Fibroblast of the aortic adventitia (primary cell): Measurements from ENCODE around the gene DENND1A. TPM values are rescaled to one million over a fixed set of nuclear protein-coding genes. Genes with fewer than 3 reads are reported as not detected.

ENCODE experiments used
- DNase-seq: peaks from one replicate; pipeline ENCODE4 v3.0.0-alpha.2; 2010; ENCODE audit warnings: low read depth
- H3K4me3 ChIP-seq: 2 replicates; pipeline ENCODE4 v1.5.1; 2011; ENCODE audit warnings: low read depth, mild to moderate bottlenecking, control low read depth, low read length, moderate library complexity
- total RNA-seq: library from RNA; depleted of rRNA; stranded (reverse); fragments of >200 nt; gene quantifications from 2 replicates; pipeline ENCODE4 v1.2.3, GENCODE V29; 2012; ENCODE audit warnings: low replicate concordance
- TF ChIP-seq, protein P1 (sequence below): IDR thresholded peaks from 2 replicates; pipeline ENCODE4 v1.5.1; 2011; ENCODE audit warnings: mild to moderate bottlenecking, low read length, control low read depth, inconsistent platforms; ENCODE audit not compliant: insufficient read depth

The DENND1A gene
- total RNA-seq, 1 donor = 27.7 TPM

DNA sequence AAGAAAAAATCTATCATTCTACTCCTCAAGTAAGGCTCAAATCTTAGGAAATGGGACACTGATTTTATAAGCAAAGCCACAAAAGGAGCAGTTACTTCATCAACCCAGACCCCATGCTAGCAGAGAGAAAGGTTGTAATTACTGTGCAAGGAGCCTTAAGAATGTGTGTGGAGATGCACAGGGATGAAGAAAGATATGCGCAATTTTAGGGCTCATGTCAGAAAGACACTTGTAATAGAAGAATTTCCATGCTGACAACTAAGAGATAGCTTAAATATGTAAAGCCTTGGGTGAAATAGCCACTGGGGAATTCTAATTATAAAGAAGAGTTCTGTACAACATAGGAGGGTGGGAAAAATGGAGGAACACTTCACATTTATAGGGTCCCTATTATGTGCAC is 432.1 kb downstream of the DENND1A start:
- DNase-seq = no peak
- TF ChIP-seq, protein P1, sequence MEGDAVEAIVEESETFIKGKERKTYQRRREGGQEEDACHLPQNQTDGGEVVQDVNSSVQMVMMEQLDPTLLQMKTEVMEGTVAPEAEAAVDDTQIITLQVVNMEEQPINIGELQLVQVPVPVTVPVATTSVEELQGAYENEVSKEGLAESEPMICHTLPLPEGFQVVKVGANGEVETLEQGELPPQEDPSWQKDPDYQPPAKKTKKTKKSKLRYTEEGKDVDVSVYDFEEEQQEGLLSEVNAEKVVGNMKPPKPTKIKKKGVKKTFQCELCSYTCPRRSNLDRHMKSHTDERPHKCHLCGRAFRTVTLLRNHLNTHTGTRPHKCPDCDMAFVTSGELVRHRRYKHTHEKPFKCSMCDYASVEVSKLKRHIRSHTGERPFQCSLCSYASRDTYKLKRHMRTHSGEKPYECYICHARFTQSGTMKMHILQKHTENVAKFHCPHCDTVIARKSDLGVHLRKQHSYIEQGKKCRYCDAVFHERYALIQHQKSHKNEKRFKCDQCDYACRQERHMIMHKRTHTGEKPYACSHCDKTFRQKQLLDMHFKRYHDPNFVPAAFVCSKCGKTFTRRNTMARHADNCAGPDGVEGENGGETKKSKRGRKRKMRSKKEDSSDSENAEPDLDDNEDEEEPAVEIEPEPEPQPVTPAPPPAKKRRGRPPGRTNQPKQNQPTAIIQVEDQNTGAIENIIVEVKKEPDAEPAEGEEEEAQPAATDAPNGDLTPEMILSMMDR = no peak

DNA sequence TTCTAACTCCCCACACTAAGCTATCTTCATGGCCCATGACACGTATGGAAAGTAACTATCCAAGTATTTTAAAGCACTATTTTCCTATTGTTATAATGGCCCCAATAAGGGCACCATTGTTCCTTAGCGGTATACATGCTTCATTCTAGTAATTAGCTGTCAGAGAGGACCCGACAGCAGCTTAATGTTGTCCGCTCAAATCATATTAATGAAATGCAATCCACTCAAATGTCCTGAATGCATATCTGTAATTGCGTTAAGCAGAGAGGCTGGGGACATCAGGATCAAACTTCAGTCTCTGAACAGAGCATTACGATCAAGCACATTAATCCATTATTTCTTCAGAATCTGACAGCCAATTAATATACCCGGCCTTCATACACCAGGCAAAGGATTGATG is 434.2 kb downstream of the DENND1A start:
- DNase-seq = no peak
- TF ChIP-seq, protein P1 = no peak
- no peak overlapping the region for H3K4me3 ChIP-seq

More for the DNA sequence above, 432.1 kb downstream of the DENND1A start:
- no peak overlapping the region for H3K4me3 ChIP-seq

DNA sequence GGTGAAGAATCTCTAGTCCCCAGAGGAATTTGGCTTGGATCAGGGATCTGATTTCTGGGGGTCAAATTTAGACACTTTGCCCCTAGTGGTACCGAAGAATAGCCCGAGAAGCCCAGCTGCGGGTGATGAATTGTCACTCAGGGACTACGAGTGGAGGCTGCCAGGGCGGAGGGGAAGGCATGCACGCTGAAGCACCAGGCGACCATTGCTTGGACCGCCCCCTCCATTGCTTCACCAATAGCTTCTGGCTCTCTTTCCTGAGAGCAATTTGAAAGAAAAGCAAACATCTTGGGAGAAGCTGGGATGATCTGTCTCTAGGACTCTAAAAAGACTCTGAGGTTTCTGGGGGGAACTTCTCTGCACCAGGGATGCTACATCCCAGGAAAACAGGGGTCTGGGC is 436.3 kb downstream of the DENND1A start:
- H3K4me3 ChIP-seq = no peak overlapping the region
- no peak for DNase-seq
- TF ChIP-seq, protein P1 = no peak

DNA sequence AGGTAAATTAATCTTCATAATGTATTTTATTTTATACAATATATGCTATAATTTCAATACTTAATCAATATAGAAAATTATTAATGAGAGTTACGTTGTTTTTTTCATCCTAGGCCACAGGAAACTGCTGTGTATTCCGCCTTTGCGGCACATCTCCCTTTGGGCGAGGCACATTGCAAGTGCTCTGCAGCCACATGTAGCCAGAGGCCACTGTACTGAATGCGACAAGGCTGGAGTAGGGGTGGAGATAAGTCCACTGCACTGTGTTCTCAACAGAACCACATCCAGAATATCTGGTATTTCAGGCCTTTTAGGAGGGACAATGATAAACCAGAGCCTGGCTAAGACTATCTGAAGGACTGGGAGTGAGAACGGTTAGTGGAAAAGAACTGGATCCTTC is 439.2 kb downstream of the DENND1A start:
- H3K4me3 ChIP-seq = no peak overlapping the region
- no peak for DNase-seq
- TF ChIP-seq, protein P1 = no peak

DNA sequence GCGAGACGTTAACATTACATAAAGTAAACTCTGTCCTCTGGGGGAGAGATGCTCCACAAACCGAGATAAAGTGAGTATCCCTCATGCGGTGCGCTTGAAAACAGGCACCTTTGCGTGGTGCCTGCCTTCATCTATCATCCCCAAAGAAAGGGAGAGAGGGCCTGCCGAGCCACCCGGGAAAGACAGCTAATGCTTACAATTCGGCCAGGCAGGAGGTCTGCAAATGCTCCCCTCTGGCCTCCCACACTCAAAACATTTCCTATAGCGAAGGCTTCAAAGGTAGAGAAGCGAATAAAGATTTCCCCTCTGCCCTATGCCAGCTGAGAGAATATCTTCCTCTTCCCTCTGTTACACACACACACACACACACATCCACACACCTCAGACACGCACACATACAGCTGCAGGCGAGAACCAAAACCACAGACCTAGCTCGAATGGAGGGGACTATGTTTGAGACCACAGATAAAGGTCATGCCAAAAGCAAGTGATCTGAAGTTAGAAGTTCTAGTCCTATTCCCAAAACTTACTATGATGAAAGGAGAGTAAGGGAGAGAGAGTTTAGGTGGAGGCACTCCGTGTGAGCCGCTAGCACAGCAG is 441.1 kb downstream of the DENND1A start:
- TF ChIP-seq, protein P1 = no peak
- no peak for DNase-seq
- H3K4me3 ChIP-seq = no peak overlapping the region

DNA sequence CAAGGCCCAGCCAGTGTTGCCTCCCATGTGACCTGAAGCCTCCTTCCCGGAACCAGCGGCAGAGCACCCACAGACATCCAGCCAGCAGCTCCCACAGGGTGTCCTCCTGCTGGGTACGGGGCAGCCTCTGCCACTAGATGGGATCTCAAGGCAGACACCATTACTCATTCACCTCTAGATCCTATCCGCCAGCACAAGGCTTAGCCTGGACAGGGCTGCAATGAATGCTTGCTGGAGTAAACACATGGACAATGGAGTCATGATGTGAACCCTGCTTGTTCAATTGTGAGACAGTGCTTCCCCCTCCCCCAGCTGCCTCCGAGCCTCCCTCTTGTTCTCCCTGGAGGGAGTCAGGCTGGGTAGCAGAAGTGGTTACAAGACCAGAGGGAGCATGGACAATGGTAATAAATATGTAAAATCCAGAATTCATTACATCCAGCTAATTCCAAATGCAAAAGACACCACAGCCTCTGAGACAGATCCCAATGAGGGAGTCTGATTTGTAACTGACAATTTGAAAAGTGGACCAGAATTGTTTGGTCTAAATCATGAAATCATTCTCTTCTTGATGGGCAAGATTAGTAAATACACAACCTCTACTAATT is 441.9 kb downstream of the DENND1A start:
- TF ChIP-seq, protein P1 = no peak
- DNase-seq = no peak
- no peak overlapping the region for H3K4me3 ChIP-seq
